CD14-positive monocyte (primary cell): ENCODE results near the gene ANXA4. TPM values are rescaled to one million over a fixed set of nuclear protein-coding genes. Genes with fewer than 3 reads are reported as not detected.

Experiments used
- DNase-seq, 3 donors: peaks; one replicate each; pipeline ENCODE4 v3.0.0-alpha.2; 2011 to 2022
- H2AFZ ChIP-seq: 2 replicates; pipeline ENCODE4 v1.6.0; 2012; ENCODE audit warnings: mild to moderate bottlenecking, low read depth, low read length, inconsistent platforms; ENCODE audit not compliant: insufficient read depth, poor library complexity, severe bottlenecking
- H3K27ac ChIP-seq, 2 donors: 1 replicate in 1 of 2; 2 replicates in 1 of 2; pipeline ENCODE4 v1.5.1; 2012 to 2013; ENCODE audit warnings: low read length in 2 of 2, control low read depth in 1 of 2, inconsistent platforms in 1 of 2, low read depth in 1 of 2, mild to moderate bottlenecking in 1 of 2
- H3K27me3 ChIP-seq, 2 donors: one replicate each; pipeline versions ENCODE4 v1.6.0 to v1.6.1; 2011 to 2013; ENCODE audit warnings: low read length in 2 of 2; ENCODE audit not compliant: control insufficient read depth in 2 of 2, insufficient read depth in 2 of 2
- H3K36me3 ChIP-seq, 2 donors: replicated peaks in 1 of 2; 1 replicate in 1 of 2; 2 replicates in 1 of 2; pipeline versions ENCODE4 v1.5.1 to v1.6.1; 2012 to 2013; ENCODE audit warnings: low read length in 2 of 2, control low read depth in 1 of 2, inconsistent platforms in 1 of 2, mild to moderate bottlenecking in 1 of 2; ENCODE audit not compliant: insufficient read depth in 2 of 2, control insufficient read depth in 1 of 2
- H3K4me1 ChIP-seq, 2 donors: 1 replicate in 1 of 2; 2 replicates in 1 of 2; pipeline versions ENCODE4 v1.5.1 to v1.6.1; 2012 to 2013; ENCODE audit warnings: low read length in 2 of 2, control low read depth in 1 of 2, inconsistent platforms in 1 of 2, mild to moderate bottlenecking in 1 of 2, moderate library complexity in 1 of 2; ENCODE audit not compliant: insufficient read depth in 2 of 2, control insufficient read depth in 1 of 2
- H3K4me2 ChIP-seq: replicated peaks from 2 replicates; pipeline ENCODE3; 2012; ENCODE audit warnings: low read length, moderate library complexity, mild to moderate bottlenecking; ENCODE audit not compliant: poor library complexity, severe bottlenecking; ENCODE audit errors: extremely low read depth
- H3K4me3 ChIP-seq, 3 experiments: fragments of 200-600 bp in 1 of 3; sonication (generic) in 1 of 3; replicated peaks in 1 of 3; 1 replicate in 2 of 3; 2 replicates in 1 of 3; pipeline ENCODE4 v1.5.1; 2011 to 2013; ENCODE audit warnings: low read length in 3 of 3, mild to moderate bottlenecking in 3 of 3, control low read depth in 2 of 3, low read depth in 2 of 3, inconsistent platforms in 1 of 3, moderate library complexity in 1 of 3
- H3K79me2 ChIP-seq: 2 replicates; pipeline ENCODE4 v1.6.0; 2012; ENCODE audit warnings: mild to moderate bottlenecking, control low read depth, inconsistent platforms, low read length, moderate library complexity; ENCODE audit not compliant: insufficient read depth
- H3K9ac ChIP-seq: 2 replicates; pipeline ENCODE4 v1.6.0; 2017; ENCODE audit warnings: low read length, mild to moderate bottlenecking; ENCODE audit not compliant: insufficient read depth, poor library complexity, severe bottlenecking
- H3K9me3 ChIP-seq, 2 donors: replicated peaks in 1 of 2; 1 replicate in 1 of 2; 2 replicates in 1 of 2; pipeline versions ENCODE4 v1.5.1 to v1.6.1; 2012 to 2013; ENCODE audit warnings: low read length in 2 of 2, control low read depth in 1 of 2; ENCODE audit not compliant: control insufficient read depth in 1 of 2, insufficient read depth in 1 of 2
- H4K20me1 ChIP-seq: 2 replicates; pipeline ENCODE4 v1.6.0; 2012; ENCODE audit warnings: mild to moderate bottlenecking, low read length, control low read depth, moderate library complexity; ENCODE audit not compliant: insufficient read depth
- H3K27ac Mint-ChIP-seq, 7 donors: one replicate each; pipeline ENCODE4 v1.8.0; 2020; ENCODE audit warnings: mild to moderate bottlenecking in 7 of 7, mixed read lengths in 7 of 7, moderate library complexity in 6 of 7, inconsistent platforms in 2 of 7
- H3K27me3 Mint-ChIP-seq, 3 donors: one replicate each; pipeline ENCODE4 v1.8.0; 2021 to 2022; ENCODE audit warnings: low read depth in 3 of 3, mild to moderate bottlenecking in 3 of 3, mixed read lengths in 3 of 3, moderate library complexity in 3 of 3, inconsistent platforms in 1 of 3
- H3K36me3 Mint-ChIP-seq, 2 donors: one replicate each; pipeline ENCODE4 v1.8.0; 2020; ENCODE audit warnings: mixed read lengths in 2 of 2, inconsistent platforms in 1 of 2, mild to moderate bottlenecking in 1 of 2
- H3K4me1 Mint-ChIP-seq: one replicate; pipeline ENCODE4 v1.8.0; 2020; ENCODE audit warnings: mild to moderate bottlenecking, mixed read lengths
- H3K4me3 Mint-ChIP-seq, 2 donors: one replicate each; pipeline ENCODE4 v1.8.0; 2020; ENCODE audit warnings: mild to moderate bottlenecking in 2 of 2, mixed read lengths in 2 of 2, moderate library complexity in 1 of 2
- H3K9me3 Mint-ChIP-seq, 7 donors: one replicate each; pipeline ENCODE4 v1.8.0; 2020 to 2022; ENCODE audit warnings: mixed read lengths in 7 of 7, mild to moderate bottlenecking in 6 of 7, moderate library complexity in 6 of 7, inconsistent platforms in 2 of 7
- WGBS: methylation state at CpG from one replicate; pipeline ENCODE4 v1.1.5; 2013; ENCODE audit warnings: missing lambda C conversion rate; ENCODE audit not compliant: insufficient coverage; 5-methylcytosine and 5-hydroxymethylcytosine counted together
- intact Hi-C, 2 donors: fragments of 100-400 bp; cut with micrococcal nuclease; formaldehyde crosslinking; loops; one replicate each; pipeline versions ENCODE4 v1.15.0 to v1.15.1; 2023
- polyA plus RNA-seq, 3 donors: library from polyadenylated mRNA; depleted of rRNA in 1 of 3; unstranded in 2 of 3; stranded (reverse) in 1 of 3; fragments of 300-500 nt in 2 of 3; fragments of >200 nt in 1 of 3; fragmentation: Illumina TruSeq in 2 of 3; gene quantifications; 1 replicate in 2 of 3; 2 replicates in 1 of 3; pipeline ENCODE4 v1.2.3, GENCODE V29; 2012 to 2021
- TF ChIP-seq, protein P1 (sequence below): fragments of 200-600 bp; IDR thresholded peaks from one replicate; pipeline ENCODE4 v1.8.0; 2022; ENCODE audit warnings: antibody characterized with exemption, mild to moderate bottlenecking

Gene ANXA4
- polyA plus RNA-seq, 3 donors: 30.0 to 95.7 (median 64.7) TPM

DNA sequence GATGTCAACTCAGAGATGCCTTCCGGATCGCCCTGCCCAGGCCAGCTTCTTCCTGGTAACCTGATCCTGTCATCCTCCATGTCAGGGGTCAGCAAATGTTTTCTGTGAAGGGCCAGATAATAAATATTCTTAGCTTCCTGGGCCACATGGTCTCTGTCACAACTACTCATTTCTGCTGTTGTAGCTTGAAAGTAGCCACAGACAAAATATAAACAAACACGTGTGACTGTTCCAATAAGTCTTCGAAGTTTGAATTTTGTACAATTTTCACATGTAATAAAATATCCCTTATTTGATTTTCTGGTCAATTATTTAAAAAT lies 35.8 kb downstream of the ANXA4 start:
- no peak for DNase-seq
- Mint-ChIP-seq H3K4me1 (peaks cover 37% of the 10 kb centered on the region), H3K9me3 (peaks cover 0 to 9% (median 5%) of the 10 kb centered on the region in 7 donors), H3K36me3 (peaks cover 12 to 15% of the 10 kb centered on the region in 2 donors), H3K4me3 (no peak overlapping the region), H3K27ac (no peak overlapping the region), H3K27me3 (peaks cover 0 to 2% (median 2%) of the 10 kb centered on the region in 3 donors)
- H3K4me1 ChIP-seq: peaks cover 14 to 15% of the 10 kb centered on the region in 2 donors
- peaks cover 2% of the 10 kb centered on the region for H3K79me2 ChIP-seq
- H3K27me3 ChIP-seq: no peaks in the 10 kb centered on the region
- no peak overlapping the region for H3K9ac ChIP-seq
- no peak overlapping the region for H3K4me3 ChIP-seq
- H3K4me2 ChIP-seq: no peak overlapping the region
- no peak overlapping the region for H3K27ac ChIP-seq
- WGBS: 100% methylated on average over 2 of the region's 4 CpGs
- H4K20me1 ChIP-seq: no peaks in the 10 kb centered on the region
- intact Hi-C loops: loop anchor here in 1 of 2 donors (5.0 kb wide), 1 partner anchor 35 kb away; the partner anchor contains the start of gene ANXA4
- H2AFZ ChIP-seq: no peak overlapping the region
- TF ChIP-seq, protein P1, sequence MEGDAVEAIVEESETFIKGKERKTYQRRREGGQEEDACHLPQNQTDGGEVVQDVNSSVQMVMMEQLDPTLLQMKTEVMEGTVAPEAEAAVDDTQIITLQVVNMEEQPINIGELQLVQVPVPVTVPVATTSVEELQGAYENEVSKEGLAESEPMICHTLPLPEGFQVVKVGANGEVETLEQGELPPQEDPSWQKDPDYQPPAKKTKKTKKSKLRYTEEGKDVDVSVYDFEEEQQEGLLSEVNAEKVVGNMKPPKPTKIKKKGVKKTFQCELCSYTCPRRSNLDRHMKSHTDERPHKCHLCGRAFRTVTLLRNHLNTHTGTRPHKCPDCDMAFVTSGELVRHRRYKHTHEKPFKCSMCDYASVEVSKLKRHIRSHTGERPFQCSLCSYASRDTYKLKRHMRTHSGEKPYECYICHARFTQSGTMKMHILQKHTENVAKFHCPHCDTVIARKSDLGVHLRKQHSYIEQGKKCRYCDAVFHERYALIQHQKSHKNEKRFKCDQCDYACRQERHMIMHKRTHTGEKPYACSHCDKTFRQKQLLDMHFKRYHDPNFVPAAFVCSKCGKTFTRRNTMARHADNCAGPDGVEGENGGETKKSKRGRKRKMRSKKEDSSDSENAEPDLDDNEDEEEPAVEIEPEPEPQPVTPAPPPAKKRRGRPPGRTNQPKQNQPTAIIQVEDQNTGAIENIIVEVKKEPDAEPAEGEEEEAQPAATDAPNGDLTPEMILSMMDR: no peak
- no peaks in the 10 kb centered on the region for H3K36me3 ChIP-seq
- peaks cover 0 to 7% of the 10 kb centered on the region in 2 donors for H3K9me3 ChIP-seq

DNA sequence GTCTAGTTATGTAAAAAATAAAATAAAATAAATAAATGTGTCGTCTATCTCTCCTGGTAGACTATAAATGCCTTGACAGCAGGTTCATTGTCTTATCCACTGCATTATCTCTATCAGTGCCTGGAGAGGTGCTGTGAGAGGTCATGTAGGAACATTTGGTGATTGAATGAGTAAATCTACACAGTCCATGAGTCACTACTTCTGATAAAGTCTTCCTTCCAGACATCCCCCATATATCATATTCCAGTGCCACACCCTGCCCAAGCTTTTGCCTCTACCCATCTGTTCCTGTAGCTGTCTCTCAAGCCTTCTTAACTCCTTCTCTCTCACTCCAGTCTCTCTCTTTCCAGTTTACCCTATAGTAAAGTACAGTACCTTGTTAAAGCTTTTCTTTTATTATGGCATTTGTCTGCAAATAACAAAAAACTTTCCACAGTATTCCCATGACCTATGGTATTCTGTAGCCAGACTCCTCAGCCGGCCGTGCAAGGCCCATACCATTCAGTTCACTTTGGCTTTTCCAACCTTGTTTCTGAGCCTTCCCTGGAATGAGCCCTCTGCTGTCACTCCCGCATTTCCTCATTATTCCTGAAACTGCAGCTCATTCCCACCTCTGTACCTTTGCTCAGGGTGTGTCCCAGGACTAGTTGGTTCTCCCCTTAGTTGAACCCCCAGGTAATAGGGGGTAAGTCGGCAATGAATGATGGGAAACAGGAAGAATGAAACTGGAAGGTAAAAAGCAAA lies 37.5 kb downstream of the ANXA4 start:
- no peaks in the 10 kb centered on the region for H4K20me1 ChIP-seq
- intact Hi-C loops: loop anchor here in 1 of 2 donors (5.0 kb wide), 1 partner anchor 37 kb away; the partner anchor contains the start of gene ANXA4
- no peak overlapping the region for H3K27ac Mint-ChIP-seq
- H3K79me2 ChIP-seq: no peaks in the 10 kb centered on the region
- H3K27me3 Mint-ChIP-seq: peaks cover 0 to 2% (median 2%) of the 10 kb centered on the region in 3 donors
- H2AFZ ChIP-seq: no peak overlapping the region
- peaks cover 13 to 15% of the 10 kb centered on the region in 2 donors for H3K36me3 Mint-ChIP-seq
- no peak overlapping the region for H3K9ac ChIP-seq
- no peak overlapping the region for H3K27ac ChIP-seq
- no peak overlapping the region for H3K4me3 ChIP-seq
- no peak overlapping the region for H3K4me3 Mint-ChIP-seq
- H3K4me1 ChIP-seq: peaks cover 11% of the 10 kb centered on the region in 2 donors
- no peak for DNase-seq
- no peak overlapping the region for H3K4me2 ChIP-seq
- H3K9me3 ChIP-seq: peaks cover 0 to 7% of the 10 kb centered on the region in 2 donors
- H3K36me3 ChIP-seq: peaks cover 0 to under 1% of the 10 kb centered on the region in 2 donors
- H3K9me3 Mint-ChIP-seq: peaks cover 0 to 9% (median 5%) of the 10 kb centered on the region in 7 donors
- TF ChIP-seq, protein P1: no peak
- WGBS: 100% methylated on average over 4 of the region's 5 CpGs
- H3K27me3 ChIP-seq: no peaks in the 10 kb centered on the region
- peaks cover 39% of the 10 kb centered on the region for H3K4me1 Mint-ChIP-seq
